Activated CD8-positive, alpha-beta memory T cell treated with anti-CD3 and anti-CD28 coated beads for 1 hour (primary cell): Measurements from ENCODE around the gene SPEN.

Experiments
- DNase-seq, 2 donors: peaks; one replicate each; pipeline ENCODE4 v3.0.0-alpha.2; 2020; ENCODE audit warnings: low read depth in 1 of 2; ENCODE audit errors: extremely low read depth in 1 of 2

The SPEN gene

DNA sequence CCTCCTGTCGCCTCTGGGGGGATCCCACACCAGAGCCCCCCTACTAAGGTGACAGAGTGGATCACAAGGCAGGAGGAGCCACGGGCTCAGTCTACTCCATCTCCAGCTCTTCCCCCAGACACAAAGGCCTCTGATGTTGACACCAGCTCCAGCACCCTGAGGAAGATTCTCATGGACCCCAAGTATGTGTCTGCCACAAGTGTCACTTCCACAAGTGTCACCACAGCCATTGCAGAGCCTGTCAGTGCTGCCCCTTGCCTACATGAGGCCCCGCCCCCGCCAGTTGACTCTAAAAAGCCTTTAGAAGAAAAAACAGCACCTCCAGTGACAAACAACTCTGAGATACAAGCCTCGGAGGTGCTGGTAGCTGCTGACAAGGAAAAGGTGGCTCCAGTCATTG lies 86.2 kb downstream of the SPEN start:
- no peak for DNase-seq

DNA sequence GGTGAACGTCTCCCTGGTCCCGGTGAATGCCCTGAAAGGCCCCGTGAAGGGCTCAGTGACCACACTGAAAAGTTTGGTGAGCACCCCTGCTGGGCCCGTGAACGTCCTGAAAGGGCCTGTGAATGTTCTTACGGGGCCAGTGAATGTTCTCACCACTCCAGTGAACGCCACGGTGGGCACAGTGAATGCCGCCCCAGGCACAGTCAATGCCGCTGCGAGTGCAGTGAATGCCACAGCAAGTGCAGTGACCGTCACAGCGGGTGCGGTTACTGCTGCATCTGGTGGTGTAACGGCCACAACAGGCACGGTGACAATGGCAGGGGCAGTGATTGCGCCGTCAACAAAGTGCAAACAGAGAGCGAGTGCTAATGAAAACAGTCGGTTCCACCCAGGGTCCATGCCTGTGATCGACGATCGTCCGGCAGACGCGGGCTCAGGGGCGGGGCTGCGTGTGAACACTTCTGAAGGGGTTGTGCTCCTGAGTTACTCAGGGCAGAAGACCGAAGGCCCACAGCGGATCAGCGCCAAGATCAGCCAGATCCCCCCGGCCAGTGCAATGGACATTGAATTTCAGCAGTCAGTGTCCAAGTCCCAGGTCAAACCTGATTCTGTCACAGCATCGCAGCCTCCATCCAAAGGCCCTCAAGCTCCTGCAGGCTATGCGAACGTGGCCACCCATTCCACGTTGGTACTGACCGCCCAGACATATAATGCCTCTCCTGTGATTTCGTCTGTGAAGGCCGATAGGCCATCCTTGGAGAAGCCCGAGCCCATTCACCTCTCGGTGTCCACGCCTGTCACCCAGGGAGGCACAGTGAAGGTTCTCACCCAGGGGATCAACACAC lies 86.9 kb downstream of the SPEN start:
- no peak for DNase-seq

DNA sequence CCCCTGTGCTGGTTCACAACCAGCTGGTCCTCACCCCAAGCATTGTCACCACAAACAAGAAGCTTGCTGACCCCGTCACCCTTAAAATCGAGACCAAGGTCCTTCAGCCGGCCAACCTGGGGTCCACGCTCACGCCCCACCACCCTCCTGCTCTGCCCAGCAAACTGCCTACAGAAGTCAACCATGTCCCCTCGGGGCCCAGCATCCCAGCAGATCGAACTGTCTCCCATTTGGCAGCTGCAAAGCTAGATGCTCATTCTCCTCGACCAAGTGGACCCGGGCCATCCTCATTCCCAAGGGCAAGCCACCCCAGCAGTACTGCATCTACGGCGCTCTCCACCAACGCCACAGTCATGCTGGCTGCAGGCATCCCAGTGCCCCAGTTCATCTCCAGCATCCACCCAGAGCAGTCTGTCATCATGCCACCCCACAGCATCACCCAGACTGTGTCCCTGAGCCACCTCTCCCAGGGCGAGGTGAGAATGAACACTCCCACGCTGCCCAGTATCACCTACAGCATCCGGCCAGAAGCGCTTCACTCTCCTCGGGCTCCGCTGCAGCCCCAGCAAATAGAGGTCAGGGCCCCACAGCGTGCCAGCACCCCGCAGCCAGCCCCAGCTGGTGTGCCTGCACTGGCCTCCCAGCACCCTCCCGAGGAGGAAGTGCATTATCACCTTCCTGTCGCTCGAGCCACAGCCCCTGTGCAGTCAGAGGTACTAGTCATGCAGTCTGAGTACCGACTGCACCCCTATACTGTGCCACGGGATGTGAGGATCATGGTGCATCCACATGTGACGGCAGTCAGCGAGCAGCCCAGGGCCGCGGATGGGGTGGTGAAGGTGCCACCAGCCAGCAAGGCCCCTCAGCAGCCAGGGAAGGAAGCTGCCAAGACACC lies 87.8 kb downstream of the SPEN start:
- no peak for DNase-seq

DNA sequence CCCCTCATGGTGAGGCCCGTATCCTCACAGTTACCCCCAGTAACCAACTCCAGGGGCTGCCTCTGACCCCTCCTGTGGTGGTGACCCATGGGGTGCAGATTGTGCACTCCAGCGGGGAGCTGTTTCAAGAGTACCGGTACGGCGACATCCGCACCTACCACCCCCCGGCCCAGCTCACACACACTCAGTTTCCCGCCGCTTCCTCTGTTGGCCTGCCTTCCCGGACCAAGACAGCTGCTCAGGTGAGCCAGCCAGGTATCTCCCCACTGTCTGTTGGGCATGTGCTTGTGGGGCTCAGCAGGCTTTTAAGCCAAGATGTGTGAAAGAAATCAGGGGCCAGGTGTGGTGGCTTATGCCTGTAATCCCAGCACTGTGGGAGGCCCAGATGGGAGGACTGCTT lies 88.5 kb downstream of the SPEN start:
- DNase-seq, result no peak

DNA sequence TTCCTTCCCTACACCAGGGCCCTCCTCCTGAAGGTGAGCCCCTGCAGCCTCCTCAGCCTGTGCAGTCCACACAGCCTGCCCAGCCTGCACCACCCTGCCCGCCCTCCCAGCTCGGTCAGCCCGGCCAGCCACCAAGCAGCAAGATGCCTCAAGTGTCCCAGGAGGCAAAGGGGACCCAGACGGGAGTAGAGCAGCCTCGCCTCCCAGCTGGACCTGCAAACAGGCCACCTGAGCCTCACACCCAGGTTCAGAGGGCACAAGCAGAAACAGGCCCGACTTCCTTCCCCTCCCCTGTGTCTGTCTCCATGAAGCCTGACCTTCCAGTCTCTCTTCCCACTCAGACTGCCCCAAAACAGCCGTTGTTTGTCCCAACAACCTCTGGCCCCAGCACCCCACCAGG lies 89.6 kb downstream of the SPEN start:
- no peak for DNase-seq

DNA sequence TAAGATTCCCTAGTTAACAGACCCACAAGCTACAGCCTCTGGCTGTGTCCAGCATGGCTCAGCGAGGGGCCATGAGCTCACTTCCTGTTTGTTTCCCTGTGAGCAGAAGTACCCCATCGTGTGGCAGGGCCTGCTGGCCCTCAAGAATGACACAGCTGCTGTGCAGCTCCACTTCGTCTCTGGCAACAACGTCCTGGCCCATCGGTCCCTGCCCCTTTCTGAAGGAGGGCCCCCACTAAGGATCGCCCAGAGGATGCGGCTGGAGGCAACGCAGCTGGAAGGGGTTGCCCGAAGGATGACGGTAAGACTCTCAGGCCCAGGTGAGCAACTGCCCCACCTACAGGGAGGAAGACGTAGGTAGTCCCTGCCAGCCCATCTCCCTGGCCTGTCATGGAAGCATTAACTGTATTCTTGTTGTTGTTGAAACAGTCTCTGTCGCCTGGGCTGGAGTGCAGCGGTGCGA lies 90.2 kb downstream of the SPEN start:
- DNase-seq, result no peak

DNA sequence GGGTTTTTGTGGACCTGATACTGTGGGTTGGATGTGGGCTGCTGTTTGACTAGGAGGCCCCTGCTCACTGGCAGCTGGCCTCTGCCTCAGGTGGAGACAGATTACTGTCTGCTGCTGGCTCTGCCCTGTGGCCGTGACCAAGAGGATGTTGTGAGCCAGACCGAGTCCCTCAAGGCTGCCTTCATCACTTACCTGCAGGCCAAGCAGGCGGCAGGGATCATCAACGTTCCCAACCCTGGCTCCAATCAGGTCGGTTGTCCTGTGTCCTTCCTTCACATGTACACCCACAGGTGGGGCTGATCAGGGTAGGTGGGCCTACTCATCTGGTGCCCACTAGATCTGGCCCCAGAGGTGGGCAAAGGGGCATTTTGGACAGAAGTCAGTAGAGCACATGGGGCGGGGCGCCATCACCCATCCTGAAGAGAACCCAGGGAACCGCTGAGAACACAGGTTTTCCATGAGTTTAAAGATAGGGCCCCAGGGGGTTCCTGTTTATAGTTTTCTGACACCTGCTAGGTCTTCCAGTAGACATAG lies 91.2 kb downstream of the SPEN start:
- DNase-seq, result no peak

DNA sequence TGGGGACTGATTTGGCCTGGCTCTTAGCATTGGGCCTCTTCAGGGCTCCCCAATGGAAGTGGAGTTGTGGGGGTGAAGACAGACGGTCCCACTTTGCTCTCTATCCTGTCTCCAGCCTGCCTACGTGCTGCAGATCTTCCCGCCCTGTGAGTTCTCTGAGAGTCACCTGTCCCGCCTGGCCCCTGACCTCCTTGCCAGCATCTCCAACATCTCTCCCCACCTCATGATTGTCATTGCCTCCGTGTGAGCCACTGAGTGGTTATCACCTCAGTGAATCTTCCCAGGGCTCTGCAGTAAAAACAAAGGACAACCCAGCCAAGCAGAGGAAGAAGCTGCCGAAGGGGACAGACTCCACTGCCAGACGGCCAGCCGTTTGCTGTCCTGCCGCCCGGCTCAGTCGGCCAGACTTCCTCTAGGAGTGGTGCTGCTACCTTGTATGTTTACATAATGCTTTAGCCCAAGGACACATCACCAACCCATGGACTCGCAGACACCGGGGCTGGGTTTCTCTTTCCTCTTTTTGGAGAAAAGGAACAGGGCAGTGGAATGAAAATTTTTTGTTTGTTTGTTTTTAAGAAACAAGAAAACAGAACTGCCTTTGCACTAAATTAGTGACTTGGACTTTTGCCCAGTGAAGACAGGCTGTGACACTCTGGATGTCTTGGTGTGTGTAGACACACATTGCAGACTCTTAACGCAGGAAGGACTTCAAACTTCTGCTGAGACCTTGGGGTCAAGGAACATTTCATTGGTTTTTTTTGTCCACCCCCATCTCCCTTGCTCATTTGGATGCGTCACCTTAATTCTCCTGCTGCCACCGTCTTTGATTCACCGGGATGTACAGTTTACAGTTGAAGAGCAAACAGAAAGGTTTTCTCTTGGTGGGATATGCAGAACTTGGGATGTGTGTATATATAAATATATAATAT lies 91.9 kb downstream of the SPEN start:
- no peak for DNase-seq

DNA sequence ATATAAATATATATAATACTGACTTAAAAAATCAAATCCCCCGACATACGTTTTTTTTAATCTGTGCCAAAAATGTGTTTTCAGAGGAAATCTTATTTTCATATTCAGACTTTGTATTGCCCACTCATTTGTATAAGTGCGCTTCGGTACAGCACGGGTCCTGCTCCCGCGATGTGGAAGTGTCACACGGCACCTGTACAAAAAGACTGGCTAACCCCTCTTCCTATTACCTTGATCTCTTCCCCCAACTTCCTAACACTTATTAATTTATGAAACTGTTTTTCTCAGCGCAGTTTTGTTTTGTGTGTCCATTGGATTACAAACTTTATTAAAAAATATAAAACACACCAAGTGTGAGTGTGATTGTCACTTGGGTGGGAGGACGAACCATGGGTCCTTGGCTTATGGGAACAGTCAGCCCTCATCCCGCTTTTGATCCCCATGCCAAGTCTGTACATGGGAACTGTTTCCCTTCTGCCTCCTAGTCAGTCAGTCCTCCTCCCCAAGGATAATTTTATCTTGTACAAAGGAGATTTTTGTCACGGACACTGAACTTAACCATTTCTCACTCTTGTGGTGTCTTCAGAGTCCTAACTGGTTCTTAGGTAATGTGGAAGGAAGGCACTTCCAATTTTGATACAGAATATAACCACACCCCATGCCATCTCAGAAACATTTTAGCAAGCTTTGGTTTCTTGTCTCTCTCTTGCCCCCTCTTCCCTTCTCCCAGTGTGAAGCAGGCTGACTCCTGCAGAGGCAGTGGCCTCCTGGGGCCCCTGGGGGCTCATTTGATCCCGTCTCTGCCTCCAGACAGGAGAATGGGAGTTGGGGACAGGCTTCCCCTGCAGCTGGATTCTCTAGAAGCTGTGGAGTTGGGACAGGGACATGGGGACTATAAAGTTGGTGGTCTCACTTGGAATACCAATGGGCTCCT lies 92.9 kb downstream of the SPEN start:
- no peak for DNase-seq

DNA sequence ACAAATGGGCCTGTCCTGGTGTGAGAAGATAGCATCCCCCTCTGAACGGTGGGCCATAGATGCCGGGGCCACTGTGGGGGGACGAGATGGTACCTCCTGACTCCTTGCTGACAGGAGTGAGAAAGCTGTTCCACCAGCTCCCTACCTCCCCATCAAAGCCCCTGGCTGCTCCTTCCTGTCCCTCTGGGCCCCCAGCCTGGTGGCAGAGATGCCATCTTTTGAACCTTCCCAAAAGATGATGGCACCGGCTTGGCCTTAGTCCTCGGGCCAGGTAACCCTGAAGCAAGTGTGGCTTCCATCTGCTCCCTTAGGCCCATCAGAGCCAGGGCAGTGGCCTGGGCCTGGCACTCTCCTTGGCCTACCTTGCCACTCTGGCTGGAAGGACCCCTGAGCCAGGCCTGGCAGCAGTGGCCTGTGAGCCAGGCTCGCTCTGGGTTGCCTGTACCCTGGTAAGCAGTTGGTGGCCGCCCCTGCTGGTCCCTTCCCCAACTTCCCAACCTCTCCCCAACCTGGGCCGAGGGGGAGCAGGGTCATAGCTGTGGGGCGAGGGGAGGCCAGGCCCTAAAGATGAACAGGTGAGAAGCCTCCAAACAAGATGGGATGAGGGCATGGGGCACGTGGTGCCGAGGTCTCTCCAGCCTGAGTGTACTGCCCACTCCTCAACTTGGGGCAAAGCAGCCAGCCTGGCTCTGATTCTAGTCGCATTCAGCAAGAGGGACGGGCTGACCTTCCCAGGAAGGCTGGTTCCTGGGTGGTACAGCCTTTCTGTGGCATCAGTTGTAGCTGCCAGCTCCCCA lies 93.7 kb downstream of the SPEN start:
- no peak for DNase-seq

DNA sequence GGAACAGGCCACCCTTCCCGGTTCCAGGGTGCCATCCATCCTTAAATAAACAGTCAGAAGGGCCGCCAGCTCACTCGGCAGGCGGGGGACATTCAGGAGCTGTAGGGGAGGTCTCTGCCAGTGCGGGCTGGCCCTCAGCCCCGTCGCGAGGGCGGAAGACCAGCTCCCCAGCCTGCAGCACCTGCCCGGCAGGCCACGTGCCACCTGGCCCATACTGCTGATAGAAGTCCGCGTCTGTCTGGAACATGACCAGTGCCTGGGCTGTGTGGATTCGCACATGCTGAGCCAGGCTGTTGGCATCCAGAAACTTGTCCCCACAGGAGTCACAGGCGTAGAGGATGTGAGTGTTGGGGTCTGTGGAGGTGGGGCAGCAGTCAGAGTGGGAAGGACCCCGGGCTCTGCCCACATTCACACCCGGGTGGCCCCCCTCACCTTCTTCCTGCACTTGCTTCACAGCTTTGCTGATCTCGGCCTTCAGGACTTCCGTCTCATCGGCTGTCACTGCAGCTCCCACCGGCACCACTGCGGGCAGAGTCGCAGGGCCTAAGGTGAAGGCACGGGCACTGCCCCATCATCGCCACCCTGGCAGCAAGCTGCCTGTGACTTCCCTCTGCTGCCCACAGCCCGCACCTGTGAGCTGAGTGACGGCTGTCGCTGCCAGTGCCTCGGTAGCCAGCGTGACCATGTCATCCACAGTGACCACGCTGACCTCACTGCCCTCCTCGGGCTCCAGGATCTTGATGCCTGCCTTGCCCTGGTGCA lies 94.6 kb downstream of the SPEN start:
- DNase-seq, result no peak

DNA sequence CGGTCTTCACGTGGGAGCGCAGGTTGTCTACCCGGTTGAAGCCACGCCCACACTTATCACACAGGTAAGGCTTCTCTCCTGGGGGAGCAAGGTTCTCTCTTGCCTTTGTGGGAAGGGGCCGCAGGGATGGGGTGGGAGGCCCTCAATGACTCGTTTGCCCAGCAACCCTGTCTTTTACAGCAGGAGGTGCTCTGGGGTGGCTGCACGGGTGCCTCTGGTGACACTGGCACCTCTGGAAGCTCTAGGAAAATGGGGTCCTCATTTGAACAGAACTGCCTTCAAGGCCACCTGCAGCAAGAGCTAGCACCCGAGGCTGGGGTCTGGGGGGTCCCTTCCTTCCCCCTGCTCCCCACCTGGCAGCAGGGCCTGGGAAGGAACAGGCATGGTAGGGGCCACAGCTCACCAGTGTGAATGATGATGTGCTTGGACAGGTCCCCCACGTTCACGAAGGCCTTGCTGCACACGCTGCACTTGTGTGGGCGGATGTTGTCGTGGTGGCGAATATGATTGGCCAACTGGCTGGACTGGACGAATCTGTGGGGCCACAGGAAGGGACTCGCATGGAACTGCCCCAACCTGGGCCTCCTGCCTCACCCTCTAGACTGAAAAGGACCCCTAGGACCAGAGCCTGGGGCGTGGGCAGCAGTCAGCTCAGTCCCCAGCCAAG lies 95.3 kb downstream of the SPEN start:
- no peak for DNase-seq

DNA sequence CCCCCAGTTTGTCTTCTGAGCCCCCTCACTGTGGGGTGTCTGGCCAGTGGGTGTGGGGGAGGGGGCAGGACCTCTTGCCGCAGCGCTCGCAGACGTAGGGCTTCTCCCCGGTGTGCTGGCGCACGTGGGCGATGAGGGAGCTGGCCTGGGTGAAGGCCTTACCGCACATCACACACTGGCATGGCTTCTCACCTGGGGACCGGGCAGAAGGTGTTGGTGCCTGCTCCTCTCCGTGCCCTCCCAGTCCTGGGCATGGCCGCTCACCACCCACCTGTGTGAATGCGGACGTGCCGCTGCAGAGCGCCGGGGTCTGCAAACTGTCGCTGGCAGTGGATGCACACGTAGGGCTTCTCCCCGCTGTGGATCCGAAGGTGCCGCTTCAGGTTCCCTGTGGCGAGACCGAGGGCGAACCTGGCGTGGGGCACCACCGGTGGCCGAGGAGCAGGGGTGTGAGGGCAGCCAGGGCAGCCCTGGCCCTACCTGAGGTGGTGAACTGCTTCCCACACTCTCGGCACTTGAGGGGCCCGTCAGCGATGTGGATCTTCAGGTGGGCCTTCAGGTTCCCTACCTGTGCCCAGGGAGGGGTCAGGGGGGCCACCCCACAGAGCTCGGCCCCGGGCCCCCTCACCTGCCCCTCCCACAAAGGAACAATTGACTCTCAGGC lies 96.0 kb downstream of the SPEN start:
- no peak for DNase-seq

DNA sequence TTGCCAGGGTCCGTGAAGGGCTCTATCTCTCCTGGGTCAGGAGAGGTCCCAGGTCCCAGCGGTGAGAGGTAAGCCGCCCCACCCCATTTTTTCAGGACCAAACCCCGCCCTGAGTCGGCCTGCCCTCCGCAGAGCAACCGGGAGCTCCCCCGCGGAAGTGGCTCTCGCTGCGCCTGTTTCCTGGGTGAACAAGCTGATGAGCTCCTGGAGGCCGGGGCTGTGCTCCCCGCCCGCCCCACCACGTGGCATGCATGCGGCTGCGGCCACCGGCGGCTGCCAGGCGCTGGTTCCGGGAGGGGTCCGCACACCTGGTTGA lies 96.4 kb downstream of the SPEN start:
- no peak for DNase-seq

DNA sequence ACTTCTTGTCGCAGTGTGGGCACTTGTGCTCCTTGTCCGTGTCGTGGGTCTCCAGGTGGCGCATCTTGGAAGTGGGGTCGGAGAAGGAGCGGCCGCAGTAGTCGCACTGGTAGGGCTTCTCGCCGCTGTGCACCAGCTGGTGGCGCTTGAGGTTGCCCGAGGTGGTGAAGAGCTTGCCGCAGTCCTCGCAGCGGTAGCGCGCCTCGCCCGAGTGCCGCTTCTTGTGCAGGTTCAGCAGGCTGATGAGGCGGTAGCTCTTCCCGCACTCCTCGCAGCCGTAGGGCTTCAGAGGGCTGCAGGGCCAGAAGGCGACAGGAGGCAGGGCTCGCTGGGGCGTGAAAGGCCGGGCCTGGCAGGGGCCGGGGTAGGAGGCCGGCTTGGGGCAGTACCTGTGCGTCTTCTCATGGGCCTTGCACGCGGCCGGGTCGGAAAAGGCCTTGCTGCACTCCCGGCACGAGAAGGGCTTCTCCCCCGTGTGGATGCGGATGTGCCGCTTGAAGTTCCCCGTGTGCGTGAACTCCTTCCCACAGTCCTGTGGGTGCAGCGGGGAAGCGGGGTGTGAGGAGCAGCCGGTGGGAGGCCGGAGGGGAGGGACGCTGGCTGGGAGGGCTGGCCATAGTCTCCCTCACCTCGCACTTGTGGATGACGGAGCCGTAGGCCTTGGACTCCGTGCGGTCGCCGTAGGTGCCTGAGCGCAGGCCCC lies 97.0 kb downstream of the SPEN start:
- DNase-seq, result no peak

DNA sequence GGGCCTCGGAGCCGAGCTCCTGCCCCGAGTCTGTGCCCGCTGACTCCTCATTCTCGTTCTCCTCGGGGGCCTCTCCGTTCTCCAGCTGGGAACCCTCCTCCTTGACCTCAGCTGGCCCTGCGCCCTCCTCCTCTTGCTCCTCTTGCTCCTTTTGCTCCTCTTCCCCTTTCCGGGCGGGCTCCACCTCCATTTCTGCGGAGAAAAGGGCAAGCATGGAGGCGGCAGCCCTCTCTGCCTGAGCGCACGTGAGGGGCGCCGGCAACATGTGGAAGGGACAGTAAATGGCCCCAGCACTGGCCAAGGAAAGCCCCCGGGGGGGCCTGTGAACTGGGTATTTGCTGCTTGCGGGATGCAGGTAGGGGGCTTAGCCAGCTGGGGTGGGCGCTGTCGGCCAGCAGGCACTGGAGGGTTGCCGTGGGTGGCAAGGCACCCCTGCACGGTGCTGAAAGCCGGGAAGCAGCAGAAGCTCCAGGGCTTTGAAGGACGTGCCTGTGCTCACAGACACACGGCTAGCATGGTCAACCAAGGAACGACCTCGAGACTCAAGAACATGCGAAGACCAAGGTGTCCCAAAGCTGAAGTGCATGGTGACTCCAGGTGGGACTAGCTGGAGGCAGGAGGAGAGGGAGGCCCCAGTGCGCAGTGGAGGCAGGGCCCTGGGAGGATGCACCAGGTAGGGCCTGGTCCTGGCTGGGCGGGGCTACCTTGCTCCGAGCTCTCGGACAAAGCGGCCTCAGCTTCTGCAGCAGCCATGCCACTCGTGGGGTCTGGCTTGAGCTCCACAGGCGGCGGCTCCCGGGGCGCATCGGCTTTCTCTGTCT lies 97.7 kb downstream of the SPEN start:
- DNase-seq, result no peak
